CD4-positive, alpha-beta T cell treated with Interleukin-2 at 100 ng/mL for 4 hours (primary cell): ENCODE measurements around the gene FOSB.

Source experiments
- DNase-seq: peaks from one replicate; pipeline ENCODE4 v3.0.0-alpha.2; 2020; ENCODE audit warnings: low spot score

FOSB gene

DNA sequence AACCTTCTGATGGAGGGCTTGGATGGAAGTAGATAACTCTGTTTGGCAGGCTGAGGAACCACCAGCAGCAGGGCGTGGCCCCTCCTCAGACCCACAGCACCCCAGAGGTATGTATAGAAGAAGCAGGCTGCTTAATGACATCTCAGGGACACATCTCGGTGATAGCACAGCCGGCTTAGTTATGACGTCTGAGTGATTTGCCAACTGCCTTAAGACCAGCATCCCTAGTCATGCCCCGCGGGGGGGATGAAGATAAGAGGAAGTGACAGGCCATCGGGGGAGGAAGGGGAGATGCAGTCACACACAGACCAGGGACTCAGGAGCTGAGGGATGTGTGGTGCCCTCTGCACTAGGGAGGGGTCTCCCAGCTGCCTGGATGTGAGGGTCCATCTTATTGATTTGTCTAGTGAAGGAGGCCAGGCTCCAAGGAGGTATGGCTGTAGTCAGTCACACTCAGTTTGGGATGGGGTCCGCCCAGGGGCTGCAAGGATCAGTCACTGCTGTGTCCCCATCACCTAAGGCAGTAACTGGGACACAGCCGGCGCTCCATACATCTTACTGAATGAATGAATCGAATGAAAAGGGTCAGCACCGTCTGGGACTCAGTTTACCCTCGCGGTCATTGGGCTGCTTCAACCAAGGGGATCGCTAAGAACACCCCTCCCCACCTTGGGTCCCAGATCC, 24.9 kb upstream of the FOSB start:
- DNase-seq, result peak; percentile 61

DNA sequence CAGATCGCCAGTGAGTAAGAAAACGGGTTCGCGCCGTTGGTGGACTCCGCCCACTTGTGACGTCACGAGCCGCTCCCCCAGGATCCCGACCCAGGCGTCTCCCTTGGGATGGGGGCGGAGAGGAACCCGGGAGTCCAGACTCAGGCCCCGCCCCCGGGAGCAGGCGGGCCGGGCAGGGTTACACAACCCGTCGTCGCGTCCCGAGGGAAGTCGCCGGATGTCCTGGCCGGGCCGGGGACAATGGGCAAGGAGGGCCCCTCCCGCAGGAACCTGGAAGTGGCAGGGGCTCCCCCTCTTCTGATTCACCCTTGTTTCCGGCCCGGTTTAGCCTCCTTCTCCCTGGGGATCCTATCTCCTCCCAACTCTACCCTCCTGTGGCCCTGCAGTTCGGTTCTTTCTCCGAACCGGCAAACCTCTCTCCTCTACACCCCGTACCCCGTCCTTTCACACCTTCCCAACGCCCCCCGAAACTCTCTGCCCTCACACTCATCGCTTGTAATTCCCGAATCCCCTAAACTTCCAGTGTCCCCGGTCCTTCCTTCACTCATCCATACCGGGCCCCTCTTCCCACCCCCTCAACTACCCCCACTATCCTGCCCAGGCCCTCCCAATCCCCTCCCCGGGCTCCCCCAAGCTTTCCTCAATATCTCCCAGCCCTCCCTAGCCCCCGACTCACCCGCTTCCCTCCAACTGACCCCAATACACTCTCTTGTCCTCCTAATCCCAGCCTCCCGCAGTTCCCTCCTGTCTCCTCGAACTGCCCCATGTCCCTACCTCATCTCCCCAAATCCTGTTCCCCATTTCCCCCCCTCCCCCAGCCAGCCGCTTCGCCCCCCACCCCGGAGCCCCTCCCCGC, 24.1 kb upstream of the FOSB start:
- peak; percentile 57 for DNase-seq

DNA sequence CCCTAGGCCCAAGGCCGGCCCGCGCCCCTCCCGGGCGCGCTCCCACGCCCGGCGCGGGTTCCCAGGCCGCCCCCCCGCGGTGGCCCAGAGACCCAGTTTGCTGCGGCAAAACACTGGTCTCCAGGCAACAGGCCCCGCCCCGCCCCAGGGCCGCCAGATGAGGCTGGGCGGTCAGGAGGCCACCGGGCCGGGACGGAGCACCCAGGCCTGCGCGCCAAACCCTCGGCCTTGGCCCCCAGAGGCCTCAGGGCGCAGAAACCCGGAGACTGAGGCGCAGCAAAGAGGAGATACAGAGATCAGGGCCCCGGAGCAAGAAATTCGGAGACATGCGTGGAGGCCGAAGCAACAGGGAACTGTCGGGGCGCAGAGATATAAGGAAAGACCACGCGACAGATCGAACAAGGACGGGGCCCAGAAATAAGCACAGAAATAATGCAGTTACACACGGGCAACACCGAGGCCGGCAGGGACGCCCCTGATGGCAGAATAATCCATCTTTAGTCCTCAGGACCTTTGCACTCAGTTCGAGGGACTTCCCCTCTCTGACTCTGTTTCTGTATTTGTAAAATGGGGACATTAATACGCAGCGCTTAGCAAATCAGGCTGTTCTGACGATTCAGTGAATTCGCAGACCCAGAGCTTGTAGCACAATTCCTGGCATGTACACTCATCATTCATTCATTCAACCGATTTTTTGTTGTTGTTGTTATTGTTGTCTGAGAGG, 23.3 kb upstream of the FOSB start:
- DNase-seq, result peak; percentile 88

DNA sequence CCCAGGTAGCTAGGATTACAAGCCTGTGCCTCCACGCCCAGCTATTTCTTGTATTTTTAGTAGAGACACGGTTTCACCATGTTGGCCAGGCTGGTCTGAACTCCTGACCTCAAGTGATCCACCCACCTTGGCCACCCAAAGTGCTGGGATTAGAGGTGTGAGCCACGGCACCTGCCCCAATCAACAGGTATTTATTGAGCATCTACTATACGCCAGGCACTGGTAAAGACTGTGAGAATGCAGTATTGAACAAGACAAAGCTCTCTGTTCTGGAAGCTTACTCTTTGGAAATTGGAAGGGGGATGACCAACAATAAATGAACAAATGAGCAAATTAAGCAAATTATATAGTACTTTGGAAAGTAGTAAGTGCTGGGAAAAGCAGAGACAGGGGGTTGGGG, 22.7 kb upstream of the FOSB start:
- DNase-seq, result no peak

DNA sequence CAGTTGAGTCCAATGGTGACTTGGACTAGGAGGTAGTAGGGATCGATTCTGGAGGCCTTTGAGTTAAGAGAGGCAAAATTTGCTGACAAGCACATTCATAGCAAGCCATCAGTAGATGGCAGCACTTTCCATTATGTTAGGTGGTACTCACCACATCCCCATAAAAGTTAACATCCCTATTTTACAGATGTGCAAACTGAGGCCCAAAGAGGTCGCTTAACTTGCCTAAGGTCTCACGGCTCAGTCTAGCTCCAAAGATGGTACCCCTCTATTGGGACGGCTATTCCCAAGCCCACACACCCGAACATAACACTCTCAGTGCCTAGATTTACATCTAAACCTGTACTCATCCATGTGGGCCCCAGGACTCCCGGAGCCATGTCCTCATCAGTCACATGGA, 21.5 kb upstream of the FOSB start:
- peak; percentile 56 for DNase-seq

DNA sequence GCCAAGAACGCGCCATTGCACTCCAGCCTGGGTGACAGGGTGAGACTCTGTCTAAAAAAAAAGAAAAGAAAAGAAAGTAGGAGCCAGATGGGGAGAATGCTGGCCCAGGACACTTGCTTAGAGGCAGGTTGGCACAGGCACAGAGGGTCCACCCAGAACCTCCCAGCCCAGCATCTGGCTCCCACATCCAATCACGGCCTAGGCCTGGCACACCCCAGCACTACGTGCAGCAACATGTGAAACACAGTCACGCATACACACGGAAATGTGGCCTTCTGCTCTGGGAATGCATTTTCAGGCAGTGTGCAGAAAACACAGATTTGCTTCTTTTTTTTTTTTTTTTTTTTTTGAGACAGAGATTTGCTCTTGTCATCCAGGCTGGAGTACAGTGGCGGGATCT, 20.9 kb upstream of the FOSB start:
- DNase-seq, result no peak

DNA sequence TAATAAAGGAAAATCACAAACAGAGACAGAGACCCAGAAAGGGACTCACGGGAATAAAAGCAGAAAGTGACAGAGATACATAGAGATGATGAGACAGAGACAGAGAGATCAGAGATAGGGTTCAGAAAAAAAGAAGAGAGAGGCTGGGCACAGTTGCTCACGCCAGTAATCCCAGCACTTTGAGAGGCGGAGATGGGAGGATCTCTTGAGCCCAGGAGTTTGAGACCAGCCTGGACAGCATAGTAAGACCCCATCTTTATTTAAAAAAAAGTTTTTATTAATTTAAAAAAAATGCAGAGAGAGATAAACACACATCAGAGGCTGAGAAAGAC, 19.4 kb upstream of the FOSB start:
- DNase-seq, result no peak

DNA sequence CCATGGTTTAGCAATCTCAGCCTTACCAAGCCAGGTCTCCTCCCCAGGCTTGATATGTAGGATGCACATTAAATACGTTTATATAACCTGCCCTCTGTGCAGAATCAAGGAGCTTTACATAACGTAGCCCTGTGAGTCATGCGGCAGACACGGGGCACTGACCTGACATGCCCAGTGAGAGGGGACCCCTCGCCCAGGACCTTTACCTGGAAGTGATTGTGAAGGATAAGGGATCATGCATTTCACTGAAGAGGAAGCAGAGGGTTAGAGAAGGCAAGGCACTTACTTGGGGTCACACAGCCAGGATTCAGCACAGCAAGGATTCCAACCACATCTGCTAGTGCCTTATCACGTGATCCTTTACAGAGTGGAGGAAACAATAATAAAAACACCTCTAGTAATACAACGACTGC, 18.9 kb upstream of the FOSB start:
- peak; percentile 30 for DNase-seq

DNA sequence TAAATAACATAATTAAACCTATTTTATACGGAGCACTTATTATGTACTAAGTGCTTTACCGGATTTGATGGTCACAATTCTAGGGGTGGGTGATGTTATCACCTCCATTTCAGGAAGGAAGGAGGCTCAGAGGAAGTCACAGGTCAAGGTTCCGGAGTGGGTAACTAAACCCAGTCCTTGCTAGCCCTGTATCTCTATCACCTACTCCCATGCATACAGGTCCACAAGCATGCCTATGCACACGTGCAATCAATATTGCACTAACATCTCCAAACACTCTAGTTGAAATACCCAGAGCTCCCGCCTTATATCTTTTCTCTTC, 17.8 kb upstream of the FOSB start:
- peak; percentile 76 for DNase-seq

DNA sequence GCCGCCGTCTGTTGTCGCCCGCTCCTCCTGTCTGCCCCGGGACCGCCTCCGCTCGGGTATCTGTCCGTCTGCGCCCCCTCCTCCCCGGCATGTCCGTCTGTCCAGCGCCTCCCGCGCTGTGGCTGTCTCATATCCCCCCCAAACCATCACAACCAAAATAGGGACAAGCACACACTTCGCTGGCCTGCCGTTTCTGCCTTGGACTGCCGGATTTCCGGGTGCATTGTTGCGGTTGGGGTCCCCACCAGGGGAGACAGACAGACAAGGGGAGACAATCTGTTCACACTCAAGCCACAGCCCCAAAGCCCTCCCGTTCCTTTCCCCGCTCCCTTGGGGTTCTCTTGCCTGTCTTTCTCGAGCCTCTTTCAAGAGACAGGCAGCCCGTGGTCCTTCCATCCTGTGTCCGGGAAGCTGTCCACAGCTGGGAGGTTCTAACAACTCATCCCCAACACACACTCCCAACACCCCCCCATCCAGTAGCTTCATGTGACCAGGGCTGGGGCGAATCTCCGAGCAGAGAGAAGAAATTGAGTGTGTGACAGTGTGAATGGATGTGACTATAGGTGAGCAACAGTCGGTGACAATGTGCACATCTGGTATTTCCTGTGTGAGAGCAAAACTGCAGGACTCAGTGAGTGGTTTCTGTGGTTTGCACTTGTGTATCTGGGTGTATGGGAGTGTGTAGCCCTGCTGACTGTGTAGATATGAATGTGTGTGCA, 16.5 kb upstream of the FOSB start:
- DNase-seq, result peak; percentile 87

DNA sequence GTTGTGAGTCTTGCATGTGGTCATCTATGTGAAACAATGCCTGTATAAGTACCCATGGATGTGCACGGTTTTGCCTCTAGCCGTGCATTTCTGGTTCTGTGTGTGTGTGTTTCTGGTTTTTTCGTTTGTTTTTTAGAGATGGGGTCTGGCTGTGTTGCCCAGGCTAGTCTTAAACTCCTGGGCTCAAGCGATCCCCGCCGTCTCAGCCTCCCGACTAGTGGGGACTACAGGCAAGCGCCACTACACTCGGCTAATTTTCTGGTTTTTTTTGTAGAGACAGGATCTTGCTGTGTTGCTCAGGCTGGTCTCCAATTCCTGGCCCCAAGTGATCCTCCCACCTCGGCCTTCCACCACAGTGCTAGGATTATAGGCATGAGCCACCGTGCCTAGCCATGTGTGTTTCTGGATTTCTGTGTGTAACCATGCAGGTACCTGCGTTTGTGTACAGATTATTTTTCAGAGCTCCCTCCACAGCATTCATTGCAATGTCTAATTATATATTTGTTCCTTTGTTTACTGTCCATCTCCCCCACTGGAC, 15.9 kb upstream of the FOSB start:
- no peak for DNase-seq

DNA sequence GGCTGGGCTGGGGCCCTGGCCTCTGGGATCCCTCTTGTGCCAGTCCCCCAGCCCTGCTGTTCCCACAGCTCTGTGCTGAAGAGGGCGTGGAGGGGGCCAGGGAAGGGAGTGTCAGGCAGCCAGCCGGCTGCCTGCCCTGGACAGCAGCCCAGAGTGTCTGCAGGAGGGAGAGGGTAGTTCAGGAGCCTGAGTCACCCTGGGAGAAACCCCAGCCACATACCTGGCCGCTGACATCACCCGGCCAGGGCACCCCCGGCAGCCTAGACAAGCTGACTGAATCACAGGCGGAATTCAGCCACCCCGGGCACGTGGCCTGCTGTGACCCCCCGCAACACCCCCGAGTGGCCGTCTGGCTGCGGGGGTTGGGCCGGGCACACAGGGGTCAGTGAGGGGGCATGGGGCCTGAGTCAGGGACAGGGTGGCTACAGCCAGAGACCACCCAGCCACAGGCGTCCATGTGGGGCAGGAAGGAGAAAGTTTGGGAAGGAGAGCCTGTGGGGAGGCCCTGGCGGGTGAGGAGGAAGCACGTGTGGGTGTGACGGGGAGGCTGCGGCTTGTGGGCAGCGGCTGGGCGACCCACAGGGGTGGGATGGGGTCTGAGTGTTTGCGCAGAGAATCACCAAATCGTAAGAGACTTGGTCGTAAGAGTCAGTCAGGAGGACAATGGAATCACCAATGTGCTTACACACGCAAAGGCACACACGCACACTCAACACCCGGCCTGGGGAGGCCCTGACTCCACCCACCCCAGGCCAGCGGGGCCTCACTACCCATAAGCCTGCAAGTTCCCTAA, 11.9 kb upstream of the FOSB start:
- peak; percentile 81 for DNase-seq

DNA sequence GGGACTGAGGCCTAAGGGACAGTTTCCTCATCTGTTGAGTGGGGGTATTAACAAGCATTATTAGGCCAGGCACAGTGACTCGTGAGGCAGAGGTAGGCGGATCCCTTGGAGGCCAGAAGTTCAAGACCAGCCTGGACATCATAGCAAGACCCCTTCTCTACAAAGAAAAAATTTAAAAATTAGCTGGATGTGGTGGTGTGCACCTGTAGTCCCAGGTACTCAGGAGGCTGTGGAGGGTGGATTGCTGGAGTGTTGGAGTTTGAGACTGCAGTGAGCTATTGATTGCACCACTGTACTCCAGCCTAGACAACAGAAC, 11.3 kb upstream of the FOSB start:
- DNase-seq, result no peak

DNA sequence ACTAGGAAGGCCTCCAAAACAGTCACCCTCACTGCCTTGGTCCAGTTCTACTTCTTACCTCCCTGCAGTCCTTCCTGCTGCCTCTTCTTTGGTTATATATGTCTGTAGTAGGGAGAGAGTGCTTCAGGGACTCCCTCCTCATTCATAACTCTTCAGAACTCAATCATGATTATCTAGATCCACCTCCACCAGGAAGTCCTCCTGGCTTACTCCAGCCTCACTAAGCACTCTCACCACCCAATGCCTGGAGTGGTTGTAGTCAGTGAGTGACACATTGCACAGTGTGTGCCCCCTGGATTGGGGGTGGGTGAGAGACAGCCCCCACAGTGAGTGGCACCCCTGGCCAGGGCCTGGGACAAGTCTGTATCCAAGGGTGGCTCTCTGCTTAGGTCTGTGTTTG, 10.0 kb upstream of the FOSB start:
- no peak for DNase-seq

DNA sequence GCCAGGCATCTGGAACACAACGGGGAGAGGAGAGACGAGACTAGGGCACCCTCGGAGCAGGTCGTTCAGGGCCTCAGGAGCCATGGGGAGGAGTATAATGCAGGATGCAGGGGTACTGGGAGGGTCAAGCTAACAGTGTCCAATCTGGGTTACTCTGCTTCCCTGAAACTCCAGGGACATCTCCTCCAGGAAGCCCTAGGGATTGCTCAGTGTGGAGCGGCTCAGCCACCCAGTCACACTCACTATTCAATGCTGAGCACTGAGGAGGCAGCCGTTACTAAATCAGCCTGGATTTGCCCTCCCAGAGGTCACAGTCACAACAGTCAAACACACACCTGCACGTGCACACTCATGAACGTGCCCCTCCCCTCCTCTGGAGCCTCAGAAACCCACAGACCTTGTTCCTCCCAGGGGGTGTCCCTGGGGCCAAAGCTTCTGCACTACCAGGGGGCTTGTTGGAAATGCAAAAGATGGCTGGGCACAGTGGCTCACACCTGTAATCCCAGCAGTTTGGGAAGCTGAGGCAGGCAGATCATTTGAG, 6.9 kb upstream of the FOSB start:
- DNase-seq, result no peak

DNA sequence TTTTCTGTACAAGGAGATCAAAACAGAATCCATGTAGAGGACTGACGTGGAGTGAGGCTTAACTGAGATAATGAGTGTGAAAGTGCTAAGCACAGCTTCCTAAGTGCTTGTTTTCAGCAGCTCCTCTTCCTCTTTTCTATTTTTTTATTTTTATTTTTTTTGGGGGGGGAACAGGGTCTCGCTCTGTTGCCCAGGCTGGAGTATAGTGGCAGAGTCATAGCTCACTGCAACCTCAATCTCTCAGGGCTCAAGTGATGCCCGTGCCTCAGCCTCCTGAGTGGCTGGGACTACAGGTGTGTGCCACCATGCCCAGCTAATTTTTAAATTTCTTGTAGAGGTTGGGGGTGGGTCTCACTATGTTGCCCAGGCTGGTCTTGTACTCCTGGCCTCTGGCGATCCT, 5.6 kb upstream of the FOSB start:
- no peak for DNase-seq

DNA sequence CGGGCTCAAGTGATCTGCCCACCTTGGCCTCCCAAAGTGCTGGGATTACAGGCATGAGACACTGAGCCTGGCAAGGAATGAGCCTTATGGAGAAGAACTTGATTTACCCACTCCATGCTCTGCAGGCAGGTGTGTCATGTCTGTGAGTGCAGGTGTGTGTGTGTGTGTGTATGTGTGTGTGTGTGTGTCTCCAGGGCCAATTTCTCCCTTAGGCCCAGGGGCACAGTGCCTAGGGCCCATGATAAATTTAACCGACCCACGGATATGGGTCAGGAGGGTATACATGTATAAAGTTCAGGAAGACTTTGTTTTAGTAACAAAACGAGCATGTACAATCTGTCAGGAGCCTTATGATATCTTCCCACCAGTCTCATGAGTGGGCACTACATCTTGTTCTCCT, 4.6 kb upstream of the FOSB start:
- no peak for DNase-seq

DNA sequence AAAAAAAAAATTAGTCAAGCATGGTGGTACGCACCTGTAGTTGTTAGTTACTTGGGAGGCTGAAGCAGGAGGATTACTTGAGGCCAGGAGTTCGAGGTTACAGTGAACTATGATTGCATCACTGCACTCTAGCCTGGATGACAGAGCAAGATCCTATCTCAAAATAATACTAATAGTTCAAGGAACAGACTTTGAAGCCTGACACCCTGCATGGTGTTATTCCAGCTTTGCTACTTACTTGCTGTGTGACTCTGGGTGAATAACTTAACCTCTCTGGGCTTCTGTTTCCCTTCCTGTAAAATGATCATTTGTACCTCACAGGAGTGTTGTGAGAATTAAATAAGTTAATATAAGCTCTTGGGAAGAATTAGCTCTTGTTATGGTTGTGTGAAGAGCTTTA, 3.5 kb upstream of the FOSB start:
- DNase-seq, result no peak

DNA sequence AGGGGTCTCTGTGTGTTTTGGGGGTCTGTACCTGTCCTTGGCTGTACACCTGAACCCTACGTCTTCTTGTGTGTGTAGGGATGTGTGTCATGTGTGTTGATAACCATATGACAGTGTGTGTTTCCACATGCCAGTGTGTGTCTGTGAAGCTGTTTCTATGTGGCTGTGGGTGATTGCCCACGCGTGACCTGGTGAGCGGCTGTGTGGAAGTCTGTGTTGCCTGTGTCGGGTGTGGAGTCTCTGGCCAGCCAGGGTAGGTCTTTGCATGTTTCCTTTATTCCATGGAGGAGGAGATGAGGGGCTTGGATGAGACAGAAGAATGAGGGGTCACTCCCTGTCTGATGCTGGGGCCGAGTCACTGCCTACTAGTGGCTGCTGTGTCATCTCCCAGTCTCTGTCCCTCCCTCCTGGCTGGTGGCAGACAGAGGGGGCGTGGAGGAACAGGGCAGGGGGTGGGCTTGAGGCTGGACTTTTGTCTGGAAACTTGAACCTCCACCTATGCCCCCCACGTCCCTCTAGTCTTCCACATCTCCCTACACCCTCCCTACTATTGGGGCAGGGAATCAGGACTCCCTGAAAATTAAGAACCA, 2.8 kb upstream of the FOSB start:
- DNase-seq, result no peak

DNA sequence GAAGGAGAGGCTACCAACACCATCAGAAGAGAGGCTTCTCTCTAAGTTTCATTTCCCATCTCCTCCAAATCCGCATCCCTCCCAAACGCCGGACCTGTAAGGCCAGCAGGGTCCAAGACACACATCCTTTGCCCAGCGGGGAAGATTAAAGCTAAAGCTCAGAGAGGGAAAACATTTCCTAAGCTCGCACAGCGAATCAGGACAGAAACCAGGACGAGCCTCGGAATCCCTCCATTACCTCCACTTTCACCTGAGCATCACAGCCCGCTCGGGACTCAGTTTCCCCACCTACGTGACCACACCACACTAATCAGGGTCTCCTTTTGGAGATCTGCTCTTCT, 711 bp upstream of the FOSB start:
- DNase-seq, result no peak

DNA sequence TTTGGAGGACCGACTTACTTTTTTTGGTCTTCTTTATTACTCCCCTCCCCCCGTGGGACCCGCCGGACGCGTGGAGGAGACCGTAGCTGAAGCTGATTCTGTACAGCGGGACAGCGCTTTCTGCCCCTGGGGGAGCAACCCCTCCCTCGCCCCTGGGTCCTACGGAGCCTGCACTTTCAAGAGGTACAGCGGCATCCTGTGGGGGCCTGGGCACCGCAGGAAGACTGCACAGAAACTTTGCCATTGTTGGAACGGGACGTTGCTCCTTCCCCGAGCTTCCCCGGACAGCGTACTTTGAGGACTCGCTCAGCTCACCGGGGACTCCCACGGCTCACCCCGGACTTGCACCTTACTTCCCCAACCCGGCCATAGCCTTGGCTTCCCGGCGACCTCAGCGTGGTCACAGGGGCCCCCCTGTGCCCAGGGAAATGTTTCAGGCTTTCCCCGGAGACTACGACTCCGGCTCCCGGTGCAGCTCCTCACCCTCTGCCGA, 409 bp downstream of the FOSB start:
- peak; percentile 52 for DNase-seq
